GM21526 (cell line): ENCODE data around the gene TIGD3.

Experiments
- ATAC-seq: cut with Tn5 transposase; IDR thresholded peaks from one replicate; pipeline ENCODE4 v1.9.1; 2021; ENCODE audit warnings: moderate library complexity; ENCODE audit not compliant: unreplicated experiment, low FRiP score

TIGD3 gene

DNA sequence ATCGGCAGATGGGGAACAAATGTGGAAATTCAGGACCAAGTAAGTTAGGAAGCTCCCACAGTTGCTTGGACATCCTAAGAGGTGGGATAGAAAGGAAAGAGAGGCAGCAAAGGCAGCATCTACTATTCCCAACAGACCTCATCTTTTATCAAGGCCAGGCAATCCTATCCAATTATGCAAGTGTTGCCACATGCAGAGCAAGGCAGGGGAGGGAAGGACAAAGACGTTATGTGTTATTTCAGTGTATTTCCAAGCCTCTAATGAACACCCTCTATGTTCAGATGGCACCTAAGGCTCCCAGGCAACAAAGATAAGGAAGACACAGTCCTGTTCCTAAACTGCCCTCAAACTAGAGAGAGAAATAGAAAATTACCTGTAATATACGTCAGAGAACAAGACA lies 9.2 kb downstream of the TIGD3 start:
- no peak for ATAC-seq

DNA sequence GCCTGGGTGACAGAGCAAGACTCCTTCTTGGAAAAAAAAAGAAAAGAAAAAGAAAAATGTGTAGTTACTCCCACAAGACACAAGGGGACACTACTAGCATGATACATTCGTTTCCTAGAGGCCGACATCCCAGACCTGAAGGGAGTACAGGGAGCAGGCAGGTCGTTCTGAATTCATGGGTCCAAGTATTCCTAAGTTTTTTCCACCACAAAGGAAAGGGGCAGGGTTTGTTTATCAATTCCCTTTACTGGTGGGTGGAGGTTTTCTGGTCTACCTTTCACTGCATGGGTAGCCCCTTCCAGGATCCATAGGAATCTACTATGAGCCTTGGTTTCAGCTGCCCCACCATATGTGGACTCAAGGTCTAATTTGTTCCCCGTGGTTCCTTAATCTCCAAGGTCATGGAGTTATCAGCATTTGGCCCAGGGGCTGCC lies 11.8 kb downstream of the TIGD3 start:
- no peak for ATAC-seq

GRCh38 chr11:65370659-65371049 lies 16.1 kb downstream of the TIGD3 start:
- no peak for ATAC-seq

GRCh38 chr11:65373839-65374580 lies 19.5 kb downstream of the TIGD3 start:
- ATAC-seq, result no peak

- no peak for ATAC-seq
Observed at GRCh38 chr11:65375012-65375411, 20.5 kb downstream of the TIGD3 start.

- ATAC-seq, result no peak
Observed at GRCh38 chr11:65376138-65376713, 21.7 kb downstream of the TIGD3 start.

DNA sequence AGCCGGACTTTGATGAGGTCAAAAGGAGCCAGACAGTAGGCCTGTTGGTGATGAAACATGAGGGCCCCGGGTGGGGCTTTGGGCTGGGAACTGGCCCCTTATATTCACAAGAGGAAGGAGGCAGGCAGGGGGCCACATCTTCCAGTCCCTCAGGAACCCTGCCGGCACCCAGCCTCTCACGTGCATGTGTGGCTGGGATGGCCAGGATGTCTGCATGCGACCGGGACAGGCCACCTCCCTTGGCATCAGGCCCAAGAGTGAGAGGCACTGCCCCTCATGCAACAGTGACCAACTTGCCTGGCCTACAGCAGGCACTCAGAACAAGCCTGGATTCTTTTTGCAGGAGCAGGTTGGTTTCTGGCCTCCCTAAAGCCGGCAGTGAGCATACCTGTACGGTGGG lies 22.5 kb downstream of the TIGD3 start:
- ATAC-seq, result no peak

DNA sequence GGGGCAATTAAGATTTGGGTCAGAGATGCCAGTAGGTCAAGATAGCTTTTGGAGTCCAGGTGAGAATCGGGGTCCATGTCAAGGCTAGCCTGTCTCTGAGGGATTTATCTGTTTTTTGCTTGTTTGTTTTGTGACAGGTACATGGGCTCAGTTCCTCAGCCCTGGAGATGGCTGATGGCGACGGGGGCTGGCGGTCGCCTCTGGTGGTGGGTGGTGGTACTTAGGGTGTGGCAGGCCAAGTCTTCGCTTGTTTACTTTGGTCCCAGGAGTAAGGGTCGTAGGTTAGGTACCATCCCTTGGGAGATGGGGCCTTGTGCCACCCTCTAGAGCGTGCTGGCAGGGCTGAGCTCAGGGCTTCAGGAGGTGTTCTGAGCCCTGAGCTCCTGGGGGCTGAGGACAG lies 23.2 kb downstream of the TIGD3 start:
- no peak for ATAC-seq

- no peak for ATAC-seq
Observed at GRCh38 chr11:65378208-65378927, 23.8 kb downstream of the TIGD3 start.

DNA sequence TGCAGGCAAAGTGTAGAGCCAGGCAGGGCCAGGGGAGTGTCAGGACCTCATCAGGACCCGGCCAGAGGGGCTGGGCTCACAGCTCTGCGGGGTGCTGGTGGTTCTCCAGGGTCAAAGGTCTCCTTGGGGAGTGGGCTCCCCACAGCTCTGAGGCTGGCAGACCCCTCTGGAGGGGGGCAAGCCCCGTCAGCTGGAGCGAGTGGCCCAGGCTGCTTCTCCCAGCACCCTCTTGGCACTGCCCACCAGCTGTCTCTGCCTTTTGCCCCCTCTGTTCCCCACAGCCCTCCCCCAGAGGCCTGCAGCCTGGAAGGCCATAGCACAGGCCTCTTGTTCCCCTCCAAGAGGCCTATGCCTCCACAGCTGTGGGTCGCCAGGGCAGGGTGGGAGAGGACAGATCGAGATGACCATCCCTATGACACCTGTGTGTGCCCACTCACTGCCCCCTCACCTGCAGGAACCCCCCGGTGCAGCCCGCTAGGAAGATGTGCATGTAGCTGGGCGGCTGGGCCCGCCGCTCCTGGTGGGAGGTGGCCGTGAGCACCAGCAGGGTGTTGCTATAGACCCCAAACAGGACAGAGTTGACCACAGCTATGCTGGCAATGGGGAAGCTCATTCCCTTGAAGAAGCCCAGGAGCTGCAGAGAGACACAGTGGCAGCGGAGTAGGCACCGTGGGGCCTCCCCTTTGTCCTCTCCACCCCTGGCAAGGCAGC lies 24.5 kb downstream of the TIGD3 start:
- no peak for ATAC-seq

DNA sequence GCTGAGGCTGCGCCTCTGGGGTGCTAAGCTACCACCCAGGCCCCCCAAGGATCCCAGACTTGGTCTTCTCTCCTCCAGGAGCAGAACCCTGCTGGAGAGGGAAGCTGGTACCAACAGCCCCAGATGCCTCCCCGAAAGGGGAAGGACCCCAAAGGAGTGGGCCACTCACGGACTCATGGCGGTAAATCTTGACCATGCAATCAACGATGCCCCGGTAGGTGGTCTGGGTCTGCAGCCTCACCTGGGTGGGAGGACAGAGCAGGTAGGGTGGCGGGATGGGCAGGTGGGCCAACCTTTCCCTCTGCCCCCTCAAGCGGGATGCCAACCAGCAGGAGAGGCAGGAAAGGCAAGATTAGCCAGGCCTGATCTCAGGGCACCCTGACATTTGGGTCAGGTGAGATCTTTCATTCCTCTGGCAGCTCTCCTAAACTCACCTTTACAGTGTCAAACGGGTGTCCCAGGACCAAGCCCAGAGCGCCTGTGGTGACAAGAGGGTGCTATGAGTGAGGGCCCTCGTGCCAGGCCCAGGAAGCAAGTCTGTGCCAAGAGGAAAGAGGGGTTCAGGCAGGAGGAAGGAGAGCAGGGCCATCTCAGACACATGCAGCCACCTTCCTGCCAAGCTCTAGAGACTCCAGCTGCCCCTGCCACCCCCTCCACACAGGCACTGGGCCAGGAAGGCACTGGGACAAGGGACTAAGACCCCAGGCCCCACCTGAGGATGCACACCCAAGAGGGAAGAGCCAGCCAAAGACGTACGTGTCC lies 25.3 kb downstream of the TIGD3 start:
- ATAC-seq, result no peak

GRCh38 chr11:65380460-65381119 lies 26.0 kb downstream of the TIGD3 start:
- ATAC-seq, result no peak

- no peak for ATAC-seq
Observed at GRCh38 chr11:65381716-65382032, 27.1 kb downstream of the TIGD3 start.

DNA sequence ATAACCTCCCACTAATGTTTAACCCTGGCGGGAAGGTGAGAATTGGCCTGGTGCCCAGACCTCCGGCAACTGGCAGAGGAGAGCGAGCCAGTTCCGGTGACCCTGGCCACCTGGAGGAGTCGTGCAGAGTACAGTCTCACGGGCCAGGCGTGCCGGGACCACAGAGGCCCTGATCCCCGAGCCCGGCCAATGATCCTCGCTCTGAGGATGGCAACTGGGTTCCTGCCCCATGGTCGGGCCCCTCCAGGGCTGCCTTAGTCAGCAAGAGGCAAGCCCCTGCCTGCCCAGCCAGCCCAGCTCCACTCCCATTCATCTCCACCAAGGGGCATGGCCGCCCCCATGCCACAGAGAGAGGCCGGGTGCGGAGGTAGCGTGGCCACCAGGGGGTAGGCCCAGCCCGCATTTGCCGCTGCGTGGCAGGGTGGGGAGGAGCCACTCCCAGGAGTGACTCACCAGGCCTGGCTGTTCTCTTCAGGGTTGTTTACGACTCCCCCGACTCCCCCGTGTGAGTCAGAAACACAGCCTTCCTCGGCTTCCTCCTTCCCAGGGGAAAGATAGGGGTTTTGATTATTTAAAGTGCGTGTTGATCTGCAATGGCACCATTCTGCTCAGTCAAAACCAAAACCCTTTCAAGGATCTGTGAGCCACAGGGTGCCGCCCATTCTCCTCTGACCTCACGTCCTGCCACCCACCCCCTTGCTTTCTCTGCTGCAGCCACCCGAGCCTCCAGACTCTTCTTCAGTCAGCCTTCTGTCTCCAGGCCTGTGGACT lies 27.7 kb downstream of the TIGD3 start, which contains the start of gene SLC25A45:
Gene SLC25A45 (minus strand): TSS at position 614 of the 771 bp plus-strand sequence. CDS start 695 bp downstream, outside the sequence.
- peak; percentile 54 for ATAC-seq

DNA sequence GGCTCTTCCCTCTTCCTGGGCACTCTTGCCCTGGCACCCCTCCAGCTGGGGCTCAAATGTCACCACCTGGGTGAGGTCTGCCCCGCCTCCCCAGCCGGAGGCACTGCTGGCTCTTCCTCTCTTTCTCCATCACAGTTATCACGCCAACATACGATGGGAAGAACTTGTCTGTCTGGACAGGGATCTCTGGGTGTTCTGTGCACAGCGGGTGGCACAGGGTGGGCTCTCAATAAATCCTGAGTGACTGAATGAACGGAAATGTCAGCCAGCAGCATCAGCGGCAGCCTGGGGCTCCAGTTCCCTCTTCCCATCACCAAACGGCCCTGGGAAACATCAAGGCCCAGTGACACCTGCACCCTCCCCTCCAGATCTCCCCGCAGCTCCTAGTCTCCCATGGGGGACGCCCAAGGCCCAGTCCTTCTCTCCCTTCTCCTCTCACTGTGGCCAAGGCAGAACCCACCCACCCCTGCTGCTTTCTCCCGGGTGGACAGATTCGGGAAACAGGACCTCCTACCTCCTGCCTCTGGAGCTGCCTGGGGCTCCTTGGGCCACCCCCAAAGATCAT lies 28.3 kb downstream of the TIGD3 start:
- ATAC-seq, result no peak

GRCh38 chr11:65383778-65384177 lies 29.2 kb downstream of the TIGD3 start:
- no peak for ATAC-seq

DNA sequence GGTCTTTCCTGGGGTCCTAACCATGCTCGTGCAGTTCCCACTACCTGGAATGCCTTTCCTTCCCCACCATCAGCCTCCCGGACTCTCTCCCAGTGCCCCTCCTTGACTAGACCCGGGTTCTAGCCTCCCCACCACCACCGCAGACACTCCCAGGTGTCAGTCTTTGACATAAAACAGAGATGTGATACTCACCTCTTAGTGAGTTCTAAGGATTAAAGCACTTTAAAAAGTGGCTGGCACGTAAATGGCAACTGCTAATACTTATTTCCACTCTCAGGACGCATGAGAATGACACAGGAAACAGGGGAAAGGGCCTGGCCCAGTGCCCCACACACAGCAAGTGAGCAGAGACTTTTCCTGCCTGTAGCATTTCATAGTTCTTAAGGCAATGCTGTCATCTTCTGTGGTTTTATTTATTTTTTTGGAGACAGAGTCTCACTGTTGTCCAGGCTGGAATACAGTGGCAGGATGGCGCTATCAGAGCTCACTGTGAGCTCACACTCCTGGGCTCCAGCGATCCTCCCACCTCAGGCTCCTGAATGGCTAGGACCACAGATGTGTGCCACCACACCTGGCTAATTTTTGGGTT lies 29.8 kb downstream of the TIGD3 start:
- ATAC-seq, result no peak

GRCh38 chr11:65386307-65387140 lies 32.0 kb downstream of the TIGD3 start, which contains the start of gene FRMD8:
Gene FRMD8, plus strand, starts transcription at chr11:65386637. Its CDS starts 400 bp downstream, at chr11:65387037.
- no peak for ATAC-seq
